Lung (tissue), 12 donors: ENCODE results near the gene PAXX. TPM values are rescaled to one million over a fixed set of nuclear protein-coding genes. Genes with fewer than 3 reads are reported as not detected.

ENCODE experiments used
- ATAC-seq: fragments of 200-7000 bp; cut with Tn5 transposase; one replicate; pipeline ENCODE4 v1.9.1; 2020; ENCODE audit warnings: moderate number of reproducible peaks; ENCODE audit not compliant: insufficient read depth, low FRiP score
- DNase-seq, 3 donors: peaks; one replicate each; pipeline ENCODE4 v3.0.0-alpha.2; 2013 to 2017
- H3K27ac ChIP-seq, 2 donors: one replicate each; pipeline ENCODE4 v1.5.1; 2013; ENCODE audit warnings: mild to moderate bottlenecking in 2 of 2, moderate library complexity in 2 of 2, control low read depth in 1 of 2, inconsistent platforms in 1 of 2, low read depth in 1 of 2, low read length in 1 of 2
- H3K27me3 ChIP-seq, 3 donors: one replicate each; pipeline ENCODE4 v1.5.1; 2013; ENCODE audit warnings: low read length in 2 of 3; ENCODE audit not compliant: control insufficient read depth in 3 of 3, insufficient read depth in 3 of 3
- H3K36me3 ChIP-seq, 4 donors: one replicate each; pipeline ENCODE4 v1.5.1; 2013; ENCODE audit warnings: low read length in 4 of 4, mild to moderate bottlenecking in 1 of 4, moderate library complexity in 1 of 4; ENCODE audit not compliant: control insufficient read depth in 4 of 4, insufficient read depth in 4 of 4
- H3K4me1 ChIP-seq, 5 donors: one replicate each; pipeline ENCODE4 v1.5.1; 2013; ENCODE audit warnings: low read length in 5 of 5, mild to moderate bottlenecking in 2 of 5, moderate library complexity in 1 of 5; ENCODE audit not compliant: control insufficient read depth in 5 of 5, insufficient read depth in 5 of 5
- H3K4me3 ChIP-seq: one replicate; pipeline ENCODE4 v1.5.1; 2013; ENCODE audit warnings: mild to moderate bottlenecking, control low read depth, moderate library complexity
- H3K9ac ChIP-seq, 2 donors: one replicate each; pipeline ENCODE4 v1.5.1; 2013; ENCODE audit warnings: low read length in 2 of 2, control low read depth in 1 of 2; ENCODE audit not compliant: insufficient read depth in 1 of 2
- H3K9me3 ChIP-seq, 4 donors: one replicate each; pipeline ENCODE4 v1.5.1; 2013; ENCODE audit warnings: low read length in 3 of 4, mild to moderate bottlenecking in 1 of 4, moderate library complexity in 1 of 4; ENCODE audit not compliant: control insufficient read depth in 4 of 4, insufficient read depth in 3 of 4
- CTCF ChIP-seq: IDR thresholded peaks from 2 replicates; pipeline ENCODE4 v1.5.1; 2012; ENCODE audit warnings: mild to moderate bottlenecking; ENCODE audit errors: control extremely low read depth, extremely low read depth
- WGBS, 2 donors: extraction: QIAGEN DNeasy Blood & Tissue Kit; methylation state at CpG; one replicate each; pipeline ENCODE4 v1.1.7; 2013; 5-methylcytosine and 5-hydroxymethylcytosine counted together
- polyA plus RNA-seq, 2 donors: library from polyadenylated mRNA; stranded (reverse); fragments of 200-250 nt; gene quantifications; one replicate each; pipeline ENCODE4 v1.2.1, GENCODE V29; 2013
- total RNA-seq, 2 donors: library from RNA; depleted of rRNA in 1 of 2; stranded (reverse); fragments of >200 nt in 1 of 2; gene quantifications; one replicate each; pipeline ENCODE4 v1.2.1, GENCODE V29; 2014 to 2021
- donor health status: control.
- donor health status: control.
- donor health status: Bipolar disorder and iron deficiency.
- donor health status: healthy.
- donor health status: DM: yes; HTN: yes; CAD: no.

The PAXX gene
- total and polyA plus RNA-seq, 4 donors = 16.6 to 172 (median 59.4) TPM

GRCh38 chr9:137006116-137007003, 14.1 kb downstream of the PAXX start:
- Histone ChIP-seq H3K27ac (no peak overlapping the region), H3K4me3 (no peak overlapping the region), H3K9me3 (peaks cover 0 to 2% (median 0%) of the 10 kb centered on the region in 4 donors), H3K9ac (no peak overlapping the region), H3K27me3 (no peaks in the 10 kb centered on the region), H3K4me1 (peaks cover 0 to 6% (median 0%) of the 10 kb centered on the region in 5 donors), H3K36me3 (peaks cover 0 to 16% (median 3%) of the 10 kb centered on the region in 4 donors)
- WGBS, 2 donors = 56 to 68% methylated on average over 24 of the region's 24 CpGs
- DNase-seq = no peak
- ATAC-seq = no peak
- no peak for TF ChIP-seq CTCF

- TF ChIP-seq CTCF = no peak
- 65 to 75% methylated on average over 30 of the region's 30 CpGs for WGBS, 2 donors
Measured at GRCh38 chr9:137007108-137007815, 15.0 kb downstream of the PAXX start.

GRCh38 chr9:137007816-137008270, 15.6 kb downstream of the PAXX start:
- H3K9me3 ChIP-seq = peaks cover 0 to 2% (median 0%) of the 10 kb centered on the region in 4 donors
- DNase-seq (no peak), ATAC-seq (no peak)
- H3K36me3 ChIP-seq = peaks cover 0 to 30% (median 5%) of the 10 kb centered on the region in 4 donors
- 88 to 91% methylated on average over 11 to 13 of the region's 13 CpGs for WGBS, 2 donors
- H3K4me3 ChIP-seq = no peak overlapping the region
- no peak for TF ChIP-seq CTCF
- H3K9ac ChIP-seq = no peak overlapping the region
- H3K4me1 ChIP-seq = peaks cover 0 to 6% (median 0%) of the 10 kb centered on the region in 5 donors
- H3K27ac ChIP-seq = no peak overlapping the region
- H3K27me3 ChIP-seq = no peaks in the 10 kb centered on the region

More at GRCh38 chr9:137007108-137007815, 15.0 kb downstream of the PAXX start:
- peak; percentile 49 to 74 (median 59) for DNase-seq
- peaks cover 0 to 6% (median 0%) of the 10 kb centered on the region in 5 donors for H3K4me1 ChIP-seq
- peaks cover 0 to 2% (median 0%) of the 10 kb centered on the region in 4 donors for H3K9me3 ChIP-seq
- H3K27me3 ChIP-seq = no peaks in the 10 kb centered on the region
- peaks cover 0 to 25% (median 3%) of the 10 kb centered on the region in 4 donors for H3K36me3 ChIP-seq
- H3K27ac ChIP-seq = no peak overlapping the region
- no peak overlapping the region for H3K4me3 ChIP-seq
- no peak for ATAC-seq
- H3K9ac ChIP-seq = no peak overlapping the region
